ENCODE data around the gene ZNF780B. TPM values are rescaled to one million over a fixed set of nuclear protein-coding genes. Genes with fewer than 3 reads are reported as not detected.
A peak's percentile ranks its signal among the peaks of the same experiment; 100 is the strongest.

Gene ZNF780B
- total RNA-seq, 1 donor from 2014 or later, result 42.3 TPM

- TF ChIP-seq CTCF (IDR thresholded peaks at IDR 0.05; ENCODE audit: unreplicated experiment), result no peak
- no peaks in the 10 kb centered on the region for H3K27me3 Mint-ChIP-seq (ENCODE audit: low read depth)
- H3K4me1 Mint-ChIP-seq, result peaks cover 22% of the 10 kb centered on the region
- peaks cover 20% of the 10 kb centered on the region for H3K36me3 Mint-ChIP-seq
- peaks cover 14% of the 10 kb centered on the region for H3K9me3 Mint-ChIP-seq
- no peak for DNase-seq (ENCODE audit: low spot score in 2 of 2, unreplicated experiment in 2 of 2)
- H3K4me3 Mint-ChIP-seq, result peak overlapping the region; percentile 91
- peak overlapping the region; percentile 89 for H3K27ac Mint-ChIP-seq
These were observed 58.3 kb downstream of the ZNF780B start for GRCh38 chr19:39997638-39998216.

- Mint-ChIP-seq H3K4me1 (peaks cover 22% of the 10 kb centered on the region), H3K27ac (peak within 1 kb of the TSS; percentile 89), H3K9me3 (peaks cover 15% of the 10 kb centered on the region), H3K27me3 (ENCODE audit: low read depth) (no peaks in the 10 kb centered on the region), H3K4me3 (peak within 1 kb of the TSS; percentile 91), H3K36me3 (peaks cover 20% of the 10 kb centered on the region)
- no peak for TF ChIP-seq CTCF (IDR thresholded peaks at IDR 0.05; ENCODE audit: unreplicated experiment)
- peak; percentile 58 to 82 for DNase-seq (ENCODE audit: low spot score in 2 of 2, unreplicated experiment in 2 of 2)
These were observed 59.0 kb downstream of the ZNF780B start, which contains the start of gene ZNF546 for GRCh38 chr19:39996811-39997637. TSS of gene ZNF546 (plus strand) at chr19:39997060. CDS start at chr19:39998327, 1,267 bp downstream.

DNA sequence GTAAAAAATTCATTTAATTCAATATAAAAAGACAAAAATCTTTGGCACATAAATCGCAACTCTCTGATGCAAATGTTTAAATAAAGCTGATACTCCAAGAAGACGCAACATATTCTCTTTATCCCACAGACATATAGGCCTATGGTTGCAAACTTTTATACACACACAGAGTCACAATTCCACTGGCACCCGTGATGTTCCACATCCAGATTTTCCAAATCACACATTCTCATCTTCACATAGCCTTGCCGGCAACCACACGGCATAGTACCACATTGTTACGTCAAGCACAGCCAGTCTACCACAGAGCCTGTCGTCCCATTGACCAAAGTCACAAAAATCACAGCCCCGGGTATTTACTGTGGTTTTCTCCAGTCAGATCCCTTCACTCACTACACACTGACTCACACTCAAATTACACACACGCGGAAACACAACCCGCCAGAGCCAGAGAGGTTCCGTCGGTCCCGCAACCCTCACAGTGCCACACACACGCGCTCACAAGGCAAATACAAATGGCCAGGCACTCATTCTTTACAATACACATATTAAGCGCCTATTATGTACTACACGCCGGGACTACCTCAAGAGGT, 59.7 kb downstream of the ZNF780B start:
- no peak for DNase-seq (ENCODE audit: low spot score in 2 of 2, unreplicated experiment in 2 of 2)
- TF ChIP-seq CTCF (IDR thresholded peaks at IDR 0.05; ENCODE audit: unreplicated experiment), result no peak
- H3K36me3 Mint-ChIP-seq, result peaks cover 20% of the 10 kb centered on the region
- no peaks in the 10 kb centered on the region for H3K27me3 Mint-ChIP-seq (ENCODE audit: low read depth)
- H3K4me3 Mint-ChIP-seq, result peak overlapping the region; percentile 91
- H3K27ac Mint-ChIP-seq, result peak overlapping the region; percentile 89
- H3K9me3 Mint-ChIP-seq, result peaks cover 15% of the 10 kb centered on the region
- H3K4me1 Mint-ChIP-seq, result peaks cover 22% of the 10 kb centered on the region

- DNase-seq (ENCODE audit: low spot score in 2 of 2, unreplicated experiment in 2 of 2), result no peak
- H3K27ac Mint-ChIP-seq, result no peak overlapping the region
These were observed 60.2 kb downstream of the ZNF780B start for GRCh38 chr19:39995794-39996193.

GRCh38 chr19:39994361-39994760, 61.7 kb downstream of the ZNF780B start:
- peaks cover 19% of the 10 kb centered on the region for H3K9me3 Mint-ChIP-seq
- DNase-seq (ENCODE audit: low spot score in 2 of 2, unreplicated experiment in 2 of 2), result no peak
- no peaks in the 10 kb centered on the region for H3K27me3 Mint-ChIP-seq (ENCODE audit: low read depth)
- H3K27ac Mint-ChIP-seq, result no peak overlapping the region
- H3K36me3 Mint-ChIP-seq, result peaks cover 22% of the 10 kb centered on the region
- no peak for TF ChIP-seq CTCF (IDR thresholded peaks at IDR 0.05; ENCODE audit: unreplicated experiment)
- no peak overlapping the region for H3K4me3 Mint-ChIP-seq
- H3K4me1 Mint-ChIP-seq, result peaks cover 22% of the 10 kb centered on the region

More at GRCh38 chr19:39995794-39996193, 60.2 kb downstream of the ZNF780B start:
- peak overlapping the region; percentile 91 for H3K4me3 Mint-ChIP-seq
- H3K9me3 Mint-ChIP-seq, result peaks cover 15% of the 10 kb centered on the region
- no peaks in the 10 kb centered on the region for H3K27me3 Mint-ChIP-seq (ENCODE audit: low read depth)
- H3K36me3 Mint-ChIP-seq, result peaks cover 20% of the 10 kb centered on the region
- peaks cover 22% of the 10 kb centered on the region for H3K4me1 Mint-ChIP-seq
- TF ChIP-seq CTCF (IDR thresholded peaks at IDR 0.05; ENCODE audit: unreplicated experiment), result no peak

Data from mesothelial cell of epicardium (in vitro differentiated cells).